Liver (tissue), 3 donors: Measurements from ENCODE around the gene HEPACAM2.

Experiments
- CTCF ChIP-seq: fragments of 150-350 bp; IDR thresholded peaks from 2 replicates; pipeline ENCODE4 v1.5.1; 2017; ENCODE audit warnings: improper control_type of control experiment, low read depth, low read length; ENCODE audit not compliant: missing input control
- EGR1 ChIP-seq, 2 donors: IDR thresholded peaks; 2 replicates each; pipeline ENCODE4 v1.6.1; 2016 to 2018; ENCODE audit warnings: antibody characterized with exemption in 2 of 2, low read depth in 2 of 2
- FOXA1 ChIP-seq: IDR thresholded peaks from 2 replicates; pipeline ENCODE4 v1.6.1; 2016; ENCODE audit warnings: antibody characterized with exemption
- HNF4A ChIP-seq, 2 donors: conservative IDR thresholded peaks; 2 replicates each; pipeline ENCODE4 v1.6.1; 2016; ENCODE audit warnings: antibody characterized with exemption in 2 of 2, mild to moderate bottlenecking in 2 of 2
- JUND ChIP-seq, 2 donors: IDR thresholded peaks; 2 replicates each; pipeline ENCODE4 v1.6.1; 2016; ENCODE audit warnings: antibody characterized with exemption in 2 of 2
- MAX ChIP-seq: IDR thresholded peaks from 2 replicates; pipeline ENCODE4 v1.6.1; 2016; ENCODE audit warnings: antibody characterized with exemption
- NR2F2 ChIP-seq: IDR thresholded peaks from 2 replicates; pipeline ENCODE4 v1.6.1; 2016; ENCODE audit warnings: antibody characterized with exemption
- REST ChIP-seq: IDR thresholded peaks from 2 replicates; pipeline ENCODE4 v1.6.1; 2016; ENCODE audit warnings: antibody characterized with exemption, mild to moderate bottlenecking
- SP1 ChIP-seq: IDR thresholded peaks from 2 replicates; pipeline ENCODE4 v1.6.1; 2018; ENCODE audit warnings: antibody characterized with exemption, mild to moderate bottlenecking
- TAF1 ChIP-seq: conservative IDR thresholded peaks from 2 replicates; pipeline ENCODE4 v1.6.1; 2016; ENCODE audit warnings: antibody characterized with exemption, mild to moderate bottlenecking
- TF ChIP-seq, protein P1 (sequence below): IDR thresholded peaks from 2 replicates; pipeline ENCODE4 v1.6.1; 2016; ENCODE audit warnings: antibody characterized with exemption
- donor health status: healthy.
- donor health status: healthy.

GRCh38 chr7:93212881-93213280 is 13.4 kb downstream of the HEPACAM2 start:
- TF ChIP-seq CTCF: no peak
- TF ChIP-seq SP1: no peak
- no peak for TF ChIP-seq FOXA1
- TF ChIP-seq, protein P1, sequence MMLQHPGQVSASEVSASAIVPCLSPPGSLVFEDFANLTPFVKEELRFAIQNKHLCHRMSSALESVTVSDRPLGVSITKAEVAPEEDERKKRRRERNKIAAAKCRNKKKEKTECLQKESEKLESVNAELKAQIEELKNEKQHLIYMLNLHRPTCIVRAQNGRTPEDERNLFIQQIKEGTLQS: no peak
- TF ChIP-seq NR2F2: no peak
- TF ChIP-seq REST: no peak
- no peak for TF ChIP-seq HNF4A (conservative IDR thresholded peaks at IDR 0.05)
- no peak for TF ChIP-seq MAX
- no peak for TF ChIP-seq EGR1 (IDR thresholded peaks at IDR 0.05; ENCODE audit: low read depth in 2 of 2)
- TF ChIP-seq TAF1: no peak
- TF ChIP-seq JUND (IDR thresholded peaks at IDR 0.05): no peak
